ENCODE results near the gene CLCN3. TPM values are rescaled to one million over a fixed set of nuclear protein-coding genes. Genes with fewer than 3 reads are reported as not detected.

Gene CLCN3
- polyA plus RNA-seq, 3 donors: 5.3 to 7.8 (median 5.4) TPM

DNA sequence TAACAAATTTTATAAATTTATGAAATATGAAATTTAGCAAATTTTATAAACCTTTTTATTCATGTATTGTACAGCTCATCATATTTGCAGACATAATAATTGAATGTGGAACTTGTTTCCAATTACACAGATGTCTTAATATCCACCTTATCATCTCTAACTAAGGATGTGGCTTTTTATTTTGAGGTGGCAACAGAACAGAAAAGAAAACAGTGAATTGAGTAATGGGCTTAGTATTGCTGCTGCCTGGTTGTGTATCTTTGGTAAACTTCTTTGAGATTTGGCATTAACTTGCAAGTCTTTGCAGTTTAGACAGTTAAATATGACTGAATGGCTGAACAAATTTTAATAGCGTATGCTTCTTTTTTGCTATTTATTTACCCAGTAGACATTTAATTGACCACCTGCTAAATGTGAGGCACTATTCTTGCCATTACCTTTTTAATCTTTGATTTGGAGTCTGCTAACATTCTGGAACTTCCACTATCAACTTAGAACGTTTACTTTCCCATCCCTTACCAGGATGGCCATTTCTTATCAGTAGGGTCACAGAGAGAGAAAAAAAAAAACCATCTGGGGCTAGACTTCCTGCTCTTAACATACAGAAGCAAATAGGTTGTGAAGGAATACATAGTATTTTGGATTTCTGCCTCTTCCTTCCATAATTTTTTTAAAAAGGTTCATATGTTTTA, 44.8 kb downstream of the CLCN3 start:
- no peaks in the 10 kb centered on the region for H3K9me3 ChIP-seq (replicated peaks in 1 of 2; ENCODE audit: control insufficient read depth in 1 of 2, insufficient read depth in 1 of 2, low read length in 2 of 2)
- intact Hi-C loops (cut with micrococcal nuclease): no loop called here
- H3K4me3 ChIP-seq (replicated peaks in 1 of 3; ENCODE audit: low read depth in 2 of 3, low read length in 3 of 3): no peak overlapping the region
- H3K4me2 ChIP-seq (replicated peaks; ENCODE audit: extremely low read depth, low read length, poor library complexity, severe bottlenecking): no peak overlapping the region
- H3K36me3 Mint-ChIP-seq: peaks cover 6 to 23% of the 10 kb centered on the region in 2 donors
- H3K9me3 Mint-ChIP-seq: no peaks in the 10 kb centered on the region
- no peak overlapping the region for H3K27ac Mint-ChIP-seq
- no peak overlapping the region for H3K9ac ChIP-seq (ENCODE audit: insufficient read depth, low read length, poor library complexity, severe bottlenecking)
- no CpG with 5 or more reads among the region's 2 CpGs for WGBS (ENCODE audit: insufficient coverage)
- no peaks in the 10 kb centered on the region for H3K27me3 ChIP-seq (ENCODE audit: control insufficient read depth in 2 of 2, insufficient read depth in 2 of 2, low read length in 2 of 2)
- no peaks in the 10 kb centered on the region for H3K27me3 Mint-ChIP-seq (ENCODE audit: low read depth in 3 of 3)
- H4K20me1 ChIP-seq (ENCODE audit: insufficient read depth, low read length): no peaks in the 10 kb centered on the region
- H3K4me1 Mint-ChIP-seq: peaks cover 10% of the 10 kb centered on the region
- H2AFZ ChIP-seq (ENCODE audit: insufficient read depth, low read depth, low read length, poor library complexity, severe bottlenecking): no peak overlapping the region
- no peak overlapping the region for H3K27ac ChIP-seq (ENCODE audit: low read depth in 1 of 2, low read length in 2 of 2)
- peaks cover 4 to 5% of the 10 kb centered on the region in 2 donors for H3K4me1 ChIP-seq (ENCODE audit: control insufficient read depth in 1 of 2, insufficient read depth in 2 of 2, low read length in 2 of 2)
- no peaks in the 10 kb centered on the region for H3K36me3 ChIP-seq (replicated peaks in 1 of 2; ENCODE audit: control insufficient read depth in 1 of 2, insufficient read depth in 2 of 2, low read length in 2 of 2)
- no peak for DNase-seq
- no peaks in the 10 kb centered on the region for H3K79me2 ChIP-seq (ENCODE audit: insufficient read depth, low read length)
- no peak overlapping the region for H3K4me3 Mint-ChIP-seq
- TF ChIP-seq, protein P1, sequence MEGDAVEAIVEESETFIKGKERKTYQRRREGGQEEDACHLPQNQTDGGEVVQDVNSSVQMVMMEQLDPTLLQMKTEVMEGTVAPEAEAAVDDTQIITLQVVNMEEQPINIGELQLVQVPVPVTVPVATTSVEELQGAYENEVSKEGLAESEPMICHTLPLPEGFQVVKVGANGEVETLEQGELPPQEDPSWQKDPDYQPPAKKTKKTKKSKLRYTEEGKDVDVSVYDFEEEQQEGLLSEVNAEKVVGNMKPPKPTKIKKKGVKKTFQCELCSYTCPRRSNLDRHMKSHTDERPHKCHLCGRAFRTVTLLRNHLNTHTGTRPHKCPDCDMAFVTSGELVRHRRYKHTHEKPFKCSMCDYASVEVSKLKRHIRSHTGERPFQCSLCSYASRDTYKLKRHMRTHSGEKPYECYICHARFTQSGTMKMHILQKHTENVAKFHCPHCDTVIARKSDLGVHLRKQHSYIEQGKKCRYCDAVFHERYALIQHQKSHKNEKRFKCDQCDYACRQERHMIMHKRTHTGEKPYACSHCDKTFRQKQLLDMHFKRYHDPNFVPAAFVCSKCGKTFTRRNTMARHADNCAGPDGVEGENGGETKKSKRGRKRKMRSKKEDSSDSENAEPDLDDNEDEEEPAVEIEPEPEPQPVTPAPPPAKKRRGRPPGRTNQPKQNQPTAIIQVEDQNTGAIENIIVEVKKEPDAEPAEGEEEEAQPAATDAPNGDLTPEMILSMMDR (IDR thresholded peaks at IDR 0.05): no peak

DNA sequence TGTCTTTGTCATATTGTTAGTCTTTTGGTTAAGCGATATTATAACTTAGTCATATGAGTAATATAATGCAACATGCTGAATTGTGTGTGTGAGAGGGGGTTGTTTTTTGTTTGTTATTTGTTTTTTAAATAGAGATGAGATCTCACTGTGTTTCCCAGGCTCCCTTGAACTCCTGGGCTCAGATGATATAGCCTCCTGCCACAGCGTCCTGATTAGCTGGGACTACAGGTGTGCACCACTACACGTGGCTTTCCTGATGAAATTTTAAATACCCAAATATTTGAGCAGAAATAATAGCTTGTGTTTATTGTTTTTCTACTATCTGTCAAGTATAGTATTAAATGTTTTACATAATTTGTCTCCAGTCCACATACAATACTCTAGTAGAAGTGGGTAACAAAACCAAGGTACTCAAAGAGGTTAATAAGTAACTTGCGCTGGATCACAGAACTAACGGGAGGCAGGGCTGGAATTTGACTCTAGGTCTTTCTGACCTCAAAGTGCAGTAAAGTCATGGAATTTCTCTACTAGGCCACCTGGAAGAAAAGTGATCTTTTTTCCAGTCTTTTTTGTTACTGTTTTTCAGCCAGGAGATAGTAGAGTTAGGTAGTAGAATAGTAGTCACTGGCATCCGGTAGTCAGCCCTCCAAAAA, 47.8 kb downstream of the CLCN3 start:
- Histone ChIP-seq H3K27ac (ENCODE audit: low read depth in 1 of 2, low read length in 2 of 2) (no peak overlapping the region), H3K4me1 (ENCODE audit: control insufficient read depth in 1 of 2, insufficient read depth in 2 of 2, low read length in 2 of 2) (no peaks in the 10 kb centered on the region), H3K27me3 (ENCODE audit: control insufficient read depth in 2 of 2, insufficient read depth in 2 of 2, low read length in 2 of 2) (no peaks in the 10 kb centered on the region), H3K9me3 (replicated peaks in 1 of 2; ENCODE audit: control insufficient read depth in 1 of 2, insufficient read depth in 1 of 2, low read length in 2 of 2) (no peaks in the 10 kb centered on the region), H3K4me2 (replicated peaks; ENCODE audit: extremely low read depth, low read length, poor library complexity, severe bottlenecking) (no peak overlapping the region), H3K4me3 (replicated peaks in 1 of 3; ENCODE audit: low read depth in 2 of 3, low read length in 3 of 3) (no peak overlapping the region), H3K9ac (ENCODE audit: insufficient read depth, low read length, poor library complexity, severe bottlenecking) (no peak overlapping the region), H4K20me1 (ENCODE audit: insufficient read depth, low read length) (no peaks in the 10 kb centered on the region), H2AFZ (ENCODE audit: insufficient read depth, low read depth, low read length, poor library complexity, severe bottlenecking) (no peak overlapping the region), H3K36me3 (replicated peaks in 1 of 2; ENCODE audit: control insufficient read depth in 1 of 2, insufficient read depth in 2 of 2, low read length in 2 of 2) (peaks cover 0 to 6% of the 10 kb centered on the region in 2 donors), H3K79me2 (ENCODE audit: insufficient read depth, low read length) (no peaks in the 10 kb centered on the region)
- intact Hi-C loops (cut with micrococcal nuclease): no loop called here
- Mint-ChIP-seq H3K4me3 (no peak overlapping the region), H3K27ac (no peak overlapping the region), H3K36me3 (peaks cover 17 to 34% of the 10 kb centered on the region in 2 donors), H3K27me3 (ENCODE audit: low read depth in 3 of 3) (no peaks in the 10 kb centered on the region), H3K9me3 (peaks cover 0 to 3% (median 0%) of the 10 kb centered on the region in 7 donors), H3K4me1 (peaks cover 4% of the 10 kb centered on the region)
- 100% methylated on average over 2 of the region's 6 CpGs for WGBS (ENCODE audit: insufficient coverage)
- no peak for DNase-seq
- TF ChIP-seq, protein P1 (IDR thresholded peaks at IDR 0.05): no peak

Data from CD14-positive monocyte (primary cell).